HG03095 (cell line): Measurements from ENCODE around the gene NAALADL2.
"Not testable (repeated sequence)": the region's sequence is repeated elsewhere in the genome, so short reads cannot be mapped to it uniquely, and the experiment has no call there.

Experiments
- ATAC-seq: cut with Tn5 transposase; IDR thresholded peaks from one replicate; pipeline ENCODE4 v1.9.1; 2021; ENCODE audit warnings: moderate library complexity; ENCODE audit not compliant: unreplicated experiment

The NAALADL2 gene

DNA sequence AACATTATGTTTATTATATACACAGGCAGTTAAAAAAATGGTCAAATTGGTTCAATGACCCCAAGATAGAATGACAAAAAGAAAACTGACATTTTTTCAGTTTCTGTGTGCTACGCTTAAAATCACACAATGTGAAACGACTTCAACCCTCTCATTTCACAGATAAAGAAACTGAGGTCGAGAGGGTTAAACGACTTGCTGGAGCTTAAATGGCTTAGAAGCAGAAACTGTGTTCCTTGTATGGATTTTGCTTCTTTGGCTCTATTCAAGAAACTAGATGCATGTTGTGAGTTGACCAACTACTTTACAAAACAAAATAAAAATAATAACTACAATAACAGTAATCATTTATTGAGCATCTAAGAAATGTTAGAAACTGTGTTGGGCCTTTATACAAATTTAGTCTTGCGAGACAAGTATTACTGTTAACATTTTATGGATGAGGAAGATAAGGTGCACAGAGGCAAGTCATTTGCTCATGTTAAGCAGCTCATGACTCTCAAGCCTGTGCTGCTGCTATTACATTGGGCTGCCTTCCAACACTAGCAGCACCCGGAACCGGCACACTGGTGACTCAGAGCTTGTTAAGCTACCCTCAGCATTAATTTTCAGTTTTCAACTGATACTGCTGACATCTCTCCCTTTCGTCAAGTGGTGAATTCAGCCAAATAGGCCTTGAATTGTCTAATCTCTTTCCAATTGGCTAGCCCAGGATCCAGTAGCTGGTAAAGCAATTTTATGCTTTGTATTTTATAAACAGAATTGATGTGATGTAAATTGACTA is 487.6 kb downstream of the NAALADL2 start:
- ATAC-seq: no peak

DNA sequence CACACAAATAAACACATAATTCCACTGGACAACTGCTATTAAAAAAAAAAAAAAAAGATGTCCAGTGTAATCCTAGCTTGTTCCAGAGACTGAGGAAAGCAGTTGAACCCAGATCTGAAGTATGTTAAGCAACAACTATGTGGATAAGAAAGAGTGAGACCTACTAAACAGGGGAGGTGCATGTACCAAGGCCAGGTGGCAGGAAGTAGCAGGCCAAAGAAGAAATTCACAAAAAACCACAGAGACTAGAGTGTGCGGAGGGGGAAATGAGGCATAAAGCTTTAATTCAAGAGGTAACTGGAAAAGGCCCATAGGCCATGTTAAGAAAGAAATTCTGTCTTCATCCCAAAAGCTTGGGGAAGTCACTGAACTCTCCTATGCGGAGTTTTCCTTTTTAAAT is 490.0 kb downstream of the NAALADL2 start:
- ATAC-seq: no peak

DNA sequence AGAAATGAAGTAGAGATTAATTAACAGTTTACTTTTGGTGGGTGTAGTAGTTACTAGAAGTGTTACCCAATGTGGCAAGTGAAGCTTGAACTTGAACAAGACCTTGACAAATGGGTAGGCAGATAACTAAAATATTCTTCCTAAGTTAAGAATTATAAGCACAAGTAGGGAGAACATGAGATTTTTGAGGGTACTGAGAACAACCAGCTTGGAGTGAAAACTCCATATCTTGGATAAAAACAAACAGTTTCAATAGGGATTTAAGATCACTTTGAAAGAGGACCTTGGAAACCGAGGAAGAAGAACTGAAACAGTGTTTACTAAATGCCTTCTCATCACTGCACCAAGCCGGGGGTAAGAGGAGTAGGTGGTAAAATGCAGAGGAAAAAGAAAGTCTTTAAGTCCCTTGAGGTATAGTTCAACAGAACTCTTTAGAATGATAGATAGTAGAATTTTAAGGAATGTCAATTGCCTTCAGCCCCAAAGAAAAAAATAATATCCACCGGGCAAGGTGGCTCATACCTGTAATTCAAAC is 496.7 kb downstream of the NAALADL2 start:
- ATAC-seq: no peak

DNA sequence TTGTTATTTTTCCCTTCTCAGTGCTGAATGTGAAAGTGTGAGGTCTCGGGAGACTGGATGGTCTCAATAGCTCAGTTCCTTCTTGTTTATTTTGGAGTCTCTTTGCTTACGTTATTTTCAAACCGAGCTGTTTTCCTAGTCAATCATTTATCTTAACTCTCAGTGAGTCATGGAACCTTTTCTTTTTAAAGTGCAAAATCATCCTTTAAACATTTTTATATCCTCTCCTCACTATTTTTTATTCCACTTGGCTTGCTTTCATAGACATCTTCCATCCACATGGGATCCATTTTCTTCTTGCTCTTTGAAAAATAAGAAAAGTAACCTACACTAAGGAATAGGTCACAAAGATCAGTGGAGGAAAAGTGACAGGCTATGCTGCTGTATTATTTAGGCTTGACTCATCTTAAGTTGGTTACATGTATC is 497.8 kb downstream of the NAALADL2 start:
- ATAC-seq: no peak

DNA sequence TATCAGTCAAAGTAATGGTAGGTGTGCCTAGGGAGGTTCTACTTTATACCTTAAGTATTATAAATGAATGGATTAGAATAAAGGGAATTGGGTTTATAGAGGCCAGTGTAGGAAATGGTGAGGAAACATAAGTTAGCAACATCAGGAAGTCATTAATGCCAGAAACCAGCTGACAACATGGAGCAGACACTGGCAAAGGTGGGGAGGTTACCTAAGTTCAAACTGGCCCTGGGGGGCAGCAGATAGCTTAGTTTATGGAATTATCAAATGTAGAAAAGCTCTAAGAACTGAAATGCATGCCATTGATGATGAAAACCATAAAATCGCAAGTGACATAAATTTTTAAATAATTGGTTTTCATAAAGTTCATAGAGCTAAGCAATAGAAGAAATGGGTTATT is 498.6 kb downstream of the NAALADL2 start:
- no peak for ATAC-seq

DNA sequence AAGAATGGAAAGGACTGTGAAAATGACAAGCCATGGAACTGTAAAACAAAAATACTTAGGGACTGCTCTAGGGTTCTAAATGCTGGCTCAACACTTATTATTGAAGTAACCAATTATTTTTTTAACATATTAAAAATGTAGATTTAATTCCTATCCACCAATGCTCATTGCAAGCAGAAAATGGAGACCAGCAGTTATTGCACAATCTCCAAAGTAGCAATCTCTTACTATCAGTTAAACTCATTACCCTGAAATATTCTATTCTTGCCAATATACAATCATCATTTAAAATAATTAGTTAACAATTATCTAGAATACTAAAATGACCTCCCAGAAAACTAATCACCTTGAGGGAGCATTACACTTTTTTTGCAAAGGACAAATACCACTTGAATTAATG is 499.8 kb downstream of the NAALADL2 start:
- no peak for ATAC-seq

DNA sequence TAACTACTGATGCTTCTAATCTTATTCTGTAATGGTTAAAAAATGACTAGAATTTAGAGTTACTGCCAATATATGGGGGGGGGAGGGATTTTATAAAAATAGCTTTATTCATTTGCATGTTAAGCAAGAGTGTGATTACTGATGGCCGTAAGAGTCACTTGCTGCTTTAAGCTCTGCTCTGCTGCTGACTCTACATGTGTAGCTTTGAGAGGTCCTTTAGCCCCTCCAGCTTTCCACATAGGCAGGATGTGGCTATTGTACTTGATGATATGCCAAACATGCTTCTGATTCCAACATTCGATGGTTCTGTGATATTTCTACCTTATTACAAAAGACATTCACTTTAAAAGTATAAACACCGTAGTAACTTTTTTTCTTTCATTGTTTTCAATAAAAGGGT is 511.3 kb downstream of the NAALADL2 start:
- not testable (repeated sequence) for ATAC-seq

DNA sequence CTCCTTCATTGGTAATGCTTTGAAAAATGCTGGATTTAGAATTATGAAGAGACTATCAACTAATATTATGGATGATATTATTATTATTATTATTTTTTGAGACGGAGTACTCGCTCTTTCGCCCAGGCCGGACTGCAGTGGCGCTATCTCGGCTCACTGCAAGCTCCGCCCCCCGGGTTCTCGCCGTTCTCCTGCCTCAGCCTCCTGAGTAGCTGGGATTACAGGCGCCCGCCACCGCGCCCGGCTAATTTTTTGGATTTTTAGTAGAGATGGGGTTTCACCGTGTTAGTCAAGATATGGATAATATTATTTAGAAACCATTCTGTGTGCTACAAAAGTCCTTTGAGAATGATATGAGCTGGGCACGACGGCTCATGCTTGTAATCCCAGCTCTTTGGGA is 512.1 kb downstream of the NAALADL2 start:
- ATAC-seq: not testable (repeated sequence)

DNA sequence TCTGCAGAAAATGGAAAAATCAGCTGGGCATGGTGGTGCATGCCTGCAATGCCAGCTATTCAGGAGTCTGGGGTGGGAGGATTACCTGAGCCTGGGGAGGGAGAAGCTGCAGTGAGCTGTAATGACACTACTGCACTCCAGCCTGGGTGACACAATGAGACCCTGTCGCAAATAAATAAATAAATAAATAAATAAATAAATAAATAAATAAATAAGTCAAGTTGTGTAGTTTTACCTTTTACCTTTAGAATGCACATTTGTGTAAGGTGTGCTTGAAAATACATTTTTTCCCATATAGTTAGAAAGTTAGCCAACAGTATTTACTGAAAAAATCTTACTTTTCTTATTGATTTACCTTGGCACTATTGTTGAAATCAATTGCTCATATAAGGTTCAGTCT is 515.6 kb downstream of the NAALADL2 start:
- no peak for ATAC-seq

DNA sequence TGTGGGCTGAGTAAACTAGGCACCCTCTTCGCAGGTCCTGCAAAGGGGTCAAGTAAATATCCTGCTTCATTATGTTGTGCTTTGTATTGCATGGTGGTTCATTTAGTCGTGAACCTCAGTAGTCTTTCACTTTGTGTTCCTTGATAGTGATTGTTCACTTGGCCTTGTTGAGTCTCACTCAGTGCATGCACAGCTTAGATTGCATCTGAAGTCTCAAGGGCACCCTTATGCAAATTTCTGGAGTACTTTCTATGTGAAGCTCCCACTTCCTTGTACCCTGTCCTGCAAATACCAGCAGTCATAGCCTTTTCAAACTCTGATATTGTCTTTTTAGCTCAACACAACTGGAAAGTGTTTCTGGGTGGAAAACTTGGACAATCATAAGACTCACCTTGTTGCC is 519.2 kb downstream of the NAALADL2 start:
- ATAC-seq: peak; percentile 71

DNA sequence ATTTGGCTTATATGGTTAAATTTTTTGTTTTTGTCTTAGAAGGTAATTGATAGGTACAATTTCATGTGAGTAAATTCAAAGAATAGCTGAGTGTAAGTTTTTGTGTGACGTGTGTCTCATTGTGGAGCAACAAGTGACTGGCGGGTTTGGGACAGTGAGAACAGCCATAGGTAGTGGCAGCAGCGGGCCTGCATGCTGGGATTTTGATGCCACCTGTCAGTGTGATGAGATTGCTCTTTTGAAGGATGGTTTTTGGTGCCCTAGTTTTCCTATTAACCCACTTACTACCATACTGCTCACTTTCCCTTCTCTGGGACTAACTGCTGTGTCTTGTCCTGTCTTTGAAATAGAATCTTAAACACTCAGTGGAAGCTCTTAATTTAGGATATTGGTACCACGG is 522.6 kb downstream of the NAALADL2 start:
- no peak for ATAC-seq

DNA sequence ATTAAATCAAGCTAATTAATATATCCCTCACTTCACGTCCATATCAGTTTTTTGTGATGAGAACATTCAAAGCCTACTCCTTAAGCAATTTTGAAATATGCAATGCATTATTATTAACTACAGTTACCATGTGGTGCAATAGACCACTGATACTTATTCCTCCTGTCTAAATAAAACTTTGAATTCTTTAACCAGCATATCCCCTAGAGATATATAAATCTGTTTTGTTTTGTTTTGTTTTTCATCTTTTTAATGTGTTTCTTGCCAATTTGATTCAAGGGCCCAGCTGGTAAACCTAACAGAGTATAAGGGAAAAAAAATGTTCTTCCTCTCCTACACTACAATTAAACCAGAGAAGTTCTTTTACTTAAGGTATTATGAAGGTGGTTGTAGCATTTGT is 524.2 kb downstream of the NAALADL2 start:
- no peak for ATAC-seq

DNA sequence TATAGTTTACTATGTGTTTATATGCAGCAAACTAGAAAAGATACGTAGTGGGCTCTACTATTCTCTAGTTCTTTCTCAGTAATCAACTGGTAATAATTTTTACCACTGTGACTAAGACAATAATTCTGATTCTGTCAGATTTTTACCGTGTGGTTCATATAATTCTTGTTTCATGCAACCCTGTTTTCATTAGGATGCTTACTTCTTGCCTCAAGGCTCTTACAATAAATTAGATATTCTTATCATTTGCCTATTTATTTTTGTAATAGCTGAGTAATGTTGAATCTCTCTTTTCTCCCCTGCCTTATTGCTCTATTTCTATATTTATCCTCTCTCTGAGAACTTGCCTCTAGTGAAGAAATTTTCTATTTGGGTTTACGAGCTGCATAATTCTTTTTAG is 524.7 kb downstream of the NAALADL2 start:
- no peak for ATAC-seq

DNA sequence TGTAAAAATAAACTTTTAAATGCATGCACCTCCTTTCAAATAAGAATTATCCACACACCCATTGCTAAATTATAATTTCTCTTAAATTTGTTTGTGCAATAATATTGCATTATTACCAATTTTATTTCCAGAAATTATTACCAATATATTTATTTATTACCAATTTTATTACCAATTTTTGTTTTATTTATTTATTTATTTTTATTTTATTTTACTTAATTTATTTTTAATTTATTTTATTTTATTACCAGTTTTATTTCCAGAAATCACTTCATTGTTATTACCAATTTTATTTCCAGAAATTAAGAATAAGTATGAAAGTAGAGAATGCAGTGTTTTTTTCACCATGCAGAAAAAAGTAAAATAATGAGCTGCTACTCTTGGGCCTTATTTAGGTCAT is 525.4 kb downstream of the NAALADL2 start:
- no peak for ATAC-seq

DNA sequence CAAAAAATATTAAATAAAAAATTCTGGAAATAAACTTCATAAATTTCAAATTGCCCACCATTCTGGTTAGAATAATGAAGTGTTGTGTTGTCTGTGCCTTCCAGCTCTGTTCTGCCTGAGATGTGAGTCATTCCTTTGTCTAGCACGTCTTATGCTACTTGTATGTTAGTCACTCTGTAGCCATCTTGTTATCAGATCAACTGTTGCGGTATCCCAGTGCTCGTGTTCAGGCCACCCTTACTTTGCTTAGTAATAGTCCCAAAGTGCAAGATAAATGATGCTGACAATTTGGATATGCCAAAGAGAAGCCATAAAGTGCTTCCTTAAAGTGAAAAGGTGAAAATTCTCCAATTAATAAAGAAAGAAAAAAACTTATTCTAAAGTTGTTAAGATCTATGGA is 527.5 kb downstream of the NAALADL2 start:
- no peak for ATAC-seq

DNA sequence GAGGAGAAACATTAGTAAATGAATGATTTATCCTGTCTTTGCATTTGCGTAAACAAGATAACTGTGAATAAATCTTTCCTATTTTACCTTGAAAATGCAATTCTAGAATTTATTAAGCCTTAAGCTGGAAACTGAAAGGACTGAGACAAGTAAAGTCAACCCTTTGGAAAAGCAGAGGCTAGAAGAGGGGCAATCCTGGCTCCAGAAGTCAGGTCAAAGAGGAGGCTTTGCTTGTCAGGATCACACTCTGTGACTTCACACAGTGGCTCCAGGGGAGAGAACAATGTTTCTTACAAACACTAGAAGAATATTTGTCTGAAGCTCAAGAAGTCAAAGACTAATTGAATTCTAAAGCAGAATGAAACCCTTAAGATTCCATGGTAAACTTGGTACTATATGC is 530.4 kb downstream of the NAALADL2 start:
- ATAC-seq: no peak

DNA sequence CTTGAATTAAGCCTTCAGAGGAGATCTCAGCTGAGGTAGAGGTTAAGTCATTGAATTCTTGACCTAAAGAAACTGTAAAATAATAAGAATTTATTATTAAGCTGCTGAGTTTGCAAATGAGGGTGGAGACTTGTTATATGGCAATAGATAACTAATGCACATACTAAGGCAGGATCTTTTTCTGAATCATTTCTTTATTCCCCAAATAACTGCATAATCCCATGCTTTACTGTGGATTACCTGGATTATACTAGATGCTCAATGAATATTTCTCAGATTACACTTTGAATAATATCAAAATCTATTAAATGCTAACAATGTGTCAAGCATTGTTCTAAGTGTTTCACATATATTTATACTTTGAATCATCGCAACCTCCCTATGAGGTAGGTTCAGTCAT is 532.5 kb downstream of the NAALADL2 start:
- ATAC-seq: no peak

DNA sequence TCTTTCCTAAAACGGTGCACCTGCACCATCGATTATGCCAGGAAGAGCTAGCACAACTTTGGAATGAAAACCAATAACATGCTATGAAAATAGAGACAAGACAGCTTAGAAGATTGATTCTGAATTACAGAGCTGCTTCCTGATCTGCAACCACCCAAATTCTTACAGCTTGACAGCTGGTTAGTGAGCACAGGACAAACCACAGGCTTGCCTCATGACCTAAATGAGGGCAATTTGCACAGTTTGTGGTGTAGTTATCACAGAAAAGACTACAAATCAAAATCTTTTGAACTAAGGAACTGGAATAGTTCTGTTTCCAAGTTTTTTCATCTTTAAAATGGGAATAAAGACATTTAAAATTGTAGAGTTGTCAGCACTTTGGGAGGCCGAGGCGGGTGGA is 533.5 kb downstream of the NAALADL2 start:
- ATAC-seq: no peak

DNA sequence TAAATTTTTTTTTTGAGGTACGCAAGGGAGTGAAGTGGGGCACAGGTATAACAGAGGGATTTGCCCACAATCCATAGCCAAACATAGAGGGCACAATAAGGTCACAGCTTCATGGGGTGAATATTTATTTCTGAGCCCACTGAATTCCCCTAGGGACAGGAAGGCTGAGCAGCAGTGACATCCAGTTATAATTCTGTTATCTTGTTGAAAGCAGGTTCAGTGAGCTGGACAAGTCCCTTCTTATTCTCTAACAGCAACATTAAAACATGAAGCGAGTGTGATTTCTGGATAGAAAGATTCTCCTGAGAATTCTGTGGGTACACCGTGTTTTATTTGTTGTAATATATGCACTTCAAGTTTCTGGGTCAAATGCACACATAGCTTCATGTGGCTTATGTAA is 538.2 kb downstream of the NAALADL2 start:
- no peak for ATAC-seq

DNA sequence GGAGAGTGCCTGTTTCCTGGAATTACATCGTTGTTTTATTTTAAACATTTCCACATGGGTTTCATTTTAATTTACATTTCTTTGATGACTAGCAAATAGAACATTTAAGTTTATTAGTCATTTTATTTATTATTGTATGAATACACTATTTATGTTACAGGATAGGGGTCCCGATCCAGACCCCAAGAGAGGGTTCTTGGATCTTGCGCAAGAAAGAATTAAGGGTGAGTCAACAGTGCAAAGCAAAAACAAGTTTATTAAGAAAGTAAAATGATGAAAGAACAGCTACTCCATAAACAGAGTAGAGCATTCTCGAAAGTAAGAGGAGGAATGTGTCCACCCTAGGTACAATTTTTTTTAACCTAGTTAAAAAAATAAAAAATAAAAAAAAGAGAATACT is 539.5 kb downstream of the NAALADL2 start:
- no peak for ATAC-seq

DNA sequence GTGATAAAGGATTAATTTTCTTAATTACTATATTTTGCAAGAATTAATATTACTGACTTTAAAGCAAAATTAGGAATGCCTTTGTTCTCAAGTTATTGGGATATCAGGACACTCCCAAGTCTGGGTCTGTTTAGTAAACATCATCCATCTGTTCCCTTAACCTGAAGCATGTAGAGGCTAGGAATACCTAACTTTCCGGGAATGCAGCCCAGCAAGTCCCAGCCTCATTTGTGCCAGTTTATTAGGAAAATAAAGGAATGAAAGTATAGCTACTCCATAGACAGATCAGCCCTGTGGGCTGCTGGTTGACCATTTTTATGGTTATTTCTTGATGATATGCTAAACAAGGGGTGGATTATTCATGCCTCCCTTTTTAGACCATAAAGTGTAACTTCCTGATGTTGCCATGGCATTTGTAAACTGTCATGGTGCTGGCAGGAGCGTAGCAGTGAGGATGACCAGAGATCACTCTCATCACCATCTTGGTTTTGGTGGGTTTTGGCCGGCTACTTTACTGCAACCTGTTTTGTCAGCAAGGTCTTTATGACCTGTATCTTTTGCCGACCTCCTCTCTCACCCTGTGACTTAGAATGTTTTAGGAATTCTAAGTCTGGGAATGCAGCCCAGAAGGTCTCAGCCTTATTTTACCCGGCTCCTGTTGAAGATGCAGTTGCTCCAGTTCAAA is 540.2 kb downstream of the NAALADL2 start:
- no peak for ATAC-seq

DNA sequence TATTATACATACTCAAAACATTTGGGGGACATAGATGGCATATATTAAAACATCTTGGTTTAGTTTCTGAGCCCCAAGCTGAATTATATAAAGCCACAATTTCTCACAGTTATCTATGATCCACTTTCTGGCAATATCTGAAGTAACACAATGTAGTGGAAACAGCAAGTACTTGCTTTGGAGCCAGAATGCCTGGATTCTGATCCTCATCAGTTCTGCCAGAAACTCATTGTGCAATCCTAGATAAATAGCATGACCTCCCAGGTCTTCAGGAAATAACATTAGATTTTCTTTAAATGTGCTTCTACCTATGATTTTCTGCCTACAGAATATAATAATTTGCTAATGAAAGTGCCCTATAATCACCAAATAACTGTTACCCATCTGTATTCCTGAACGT is 544.9 kb downstream of the NAALADL2 start:
- no peak for ATAC-seq
